Stomach smooth muscle (tissue), 2 donors: ENCODE results near the gene KDM3A.

ENCODE experiments used
- H3K27ac ChIP-seq: one replicate; pipeline ENCODE4 v1.7.0; 2013; ENCODE audit warnings: mild to moderate bottlenecking, low read length, inconsistent platforms
- H3K27me3 ChIP-seq, 2 donors: one replicate each; pipeline ENCODE4 v1.7.0; 2013; ENCODE audit warnings: low read length in 2 of 2; ENCODE audit not compliant: insufficient read depth in 2 of 2, control insufficient read depth in 1 of 2
- H3K36me3 ChIP-seq, 2 donors: one replicate each; pipeline ENCODE4 v1.7.0; 2013; ENCODE audit warnings: low read length in 2 of 2; ENCODE audit not compliant: control insufficient read depth in 2 of 2, insufficient read depth in 2 of 2
- H3K4me1 ChIP-seq: one replicate; pipeline ENCODE4 v1.7.0; 2013; ENCODE audit warnings: low read length; ENCODE audit not compliant: control insufficient read depth, insufficient read depth
- H3K4me3 ChIP-seq, 2 donors: one replicate each; pipeline ENCODE4 v1.7.0; 2013; ENCODE audit warnings: low read length in 2 of 2
- H3K9ac ChIP-seq, 2 donors: one replicate each; pipeline ENCODE4 v1.7.0; 2013; ENCODE audit warnings: low read length in 2 of 2, mild to moderate bottlenecking in 1 of 2
- H3K9me3 ChIP-seq, 2 donors: one replicate each; pipeline ENCODE4 v1.7.0; 2013; ENCODE audit warnings: low read length in 2 of 2; ENCODE audit not compliant: control insufficient read depth in 2 of 2
- donor health status: healthy.
- donor health status: Pancreatic carcinoma.

Gene KDM3A

DNA sequence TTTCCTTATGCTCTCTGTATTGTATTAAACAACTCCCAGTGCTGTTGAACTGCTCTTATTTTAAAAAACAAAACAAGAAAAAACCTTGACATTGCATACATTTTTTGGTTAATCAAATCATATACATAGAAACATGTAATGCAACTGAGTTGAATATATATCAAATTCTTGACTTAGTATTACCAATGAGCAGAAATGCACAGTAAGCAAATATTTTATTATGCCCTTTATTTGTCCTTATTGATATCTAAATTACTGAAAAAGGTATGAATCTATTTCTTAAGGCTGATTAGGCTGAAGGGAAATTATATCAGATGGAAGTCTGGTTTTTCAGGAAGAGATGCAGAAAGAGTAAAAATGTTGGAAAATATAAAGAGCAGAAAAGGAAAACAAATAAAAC, 6.9 kb upstream of the KDM3A start:
- Histone ChIP-seq H3K27me3 (no peaks in the 10 kb centered on the region), H3K9me3 (no peaks in the 10 kb centered on the region), H3K4me3 (no peak overlapping the region), H3K36me3 (no peaks in the 10 kb centered on the region), H3K27ac (no peak overlapping the region), H3K4me1 (no peaks in the 10 kb centered on the region), H3K9ac (no peak overlapping the region)

DNA sequence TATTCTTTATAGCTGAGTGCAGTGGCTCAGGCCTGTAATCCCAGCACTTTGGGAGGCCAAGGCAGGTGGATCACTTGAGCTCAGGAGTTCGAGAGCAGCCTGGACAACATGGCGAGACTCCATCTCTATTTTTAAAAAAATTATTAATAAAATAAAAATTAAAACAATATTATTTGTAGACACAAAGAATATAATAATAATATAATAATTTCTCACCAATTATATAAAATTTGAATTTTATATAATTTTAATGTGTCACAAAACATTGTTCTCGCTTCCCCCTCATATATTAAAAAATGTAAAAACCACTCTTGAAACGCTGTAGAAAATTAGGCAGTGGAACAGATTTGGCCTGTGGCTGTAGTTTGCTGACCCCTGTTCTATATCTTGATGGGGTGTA, 5.6 kb upstream of the KDM3A start:
- no peaks in the 10 kb centered on the region for H3K27me3 ChIP-seq
- no peak overlapping the region for H3K4me3 ChIP-seq
- no peaks in the 10 kb centered on the region for H3K4me1 ChIP-seq
- no peak overlapping the region for H3K9ac ChIP-seq
- peaks cover 0 to 4% of the 10 kb centered on the region in 2 donors for H3K9me3 ChIP-seq
- H3K36me3 ChIP-seq, result no peaks in the 10 kb centered on the region
- no peak overlapping the region for H3K27ac ChIP-seq

DNA sequence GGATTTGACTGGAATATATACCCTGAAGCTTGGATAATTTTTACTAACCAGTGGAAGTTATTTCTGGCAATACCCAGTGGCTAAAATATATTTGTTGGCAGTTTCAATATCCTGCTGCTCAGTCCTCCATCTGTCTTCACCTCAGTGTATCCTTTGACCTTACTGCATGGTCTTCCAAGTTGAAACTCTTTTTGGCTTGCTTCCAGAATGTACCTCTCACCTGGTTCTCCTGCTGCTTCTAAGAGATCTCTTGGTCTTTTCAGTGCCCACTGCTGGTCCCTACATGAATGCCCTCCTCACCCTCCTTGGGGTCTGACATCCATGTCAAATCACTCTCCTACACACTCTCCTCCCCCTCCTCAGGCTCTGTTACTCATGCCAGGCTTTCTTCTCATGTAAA, 4.8 kb upstream of the KDM3A start:
- no peak overlapping the region for H3K27ac ChIP-seq
- no peak overlapping the region for H3K4me3 ChIP-seq
- no peaks in the 10 kb centered on the region for H3K36me3 ChIP-seq
- H3K9me3 ChIP-seq, result peaks cover 0 to 4% of the 10 kb centered on the region in 2 donors
- H3K9ac ChIP-seq, result no peak overlapping the region
- H3K27me3 ChIP-seq, result no peaks in the 10 kb centered on the region
- no peaks in the 10 kb centered on the region for H3K4me1 ChIP-seq

DNA sequence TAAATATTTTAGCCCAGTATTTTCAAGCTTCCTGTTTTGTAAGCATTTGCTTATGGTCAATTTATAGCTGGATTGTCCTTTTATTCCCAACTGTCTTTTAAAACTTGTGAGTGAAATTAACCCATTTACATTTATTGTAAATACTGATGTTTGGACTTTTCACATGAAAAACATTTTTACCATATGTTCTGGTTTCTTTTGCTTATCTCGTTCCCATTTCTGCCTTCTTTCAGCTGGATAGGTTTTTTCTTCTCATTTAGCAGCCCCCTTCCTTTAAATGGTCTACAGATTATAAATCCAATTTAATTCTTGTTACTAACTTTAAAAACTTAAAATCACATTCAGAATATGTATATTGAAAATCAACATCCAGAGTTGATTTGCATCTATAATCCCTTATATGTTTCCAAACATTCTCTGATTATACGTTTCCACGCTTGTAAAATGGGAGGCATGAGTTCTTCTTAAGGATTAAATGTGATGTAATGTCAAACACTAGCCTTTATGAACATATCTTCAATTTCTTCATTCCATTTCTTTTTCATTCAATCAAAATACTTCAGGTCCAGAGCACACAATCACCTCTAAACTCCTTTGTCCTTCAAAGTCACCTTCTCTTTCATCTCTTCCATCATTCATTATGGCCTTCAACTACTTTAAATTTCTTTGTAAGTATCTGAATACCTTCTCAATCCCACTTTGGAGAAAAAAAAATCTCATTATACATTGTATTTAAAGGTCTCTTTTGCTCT, 1.1 kb upstream of the KDM3A start:
- H3K9ac ChIP-seq, result peak overlapping the region in 1 of 2 donors; percentile 62
- H3K9me3 ChIP-seq, result peaks cover 0 to 4% of the 10 kb centered on the region in 2 donors
- no peaks in the 10 kb centered on the region for H3K27me3 ChIP-seq
- H3K27ac ChIP-seq, result peak overlapping the region; percentile 96
- H3K4me1 ChIP-seq, result peaks cover 21% of the 10 kb centered on the region
- H3K36me3 ChIP-seq, result peaks cover 0 to 2% of the 10 kb centered on the region in 2 donors
- peak overlapping the region; percentile 42 to 90 for H3K4me3 ChIP-seq

DNA sequence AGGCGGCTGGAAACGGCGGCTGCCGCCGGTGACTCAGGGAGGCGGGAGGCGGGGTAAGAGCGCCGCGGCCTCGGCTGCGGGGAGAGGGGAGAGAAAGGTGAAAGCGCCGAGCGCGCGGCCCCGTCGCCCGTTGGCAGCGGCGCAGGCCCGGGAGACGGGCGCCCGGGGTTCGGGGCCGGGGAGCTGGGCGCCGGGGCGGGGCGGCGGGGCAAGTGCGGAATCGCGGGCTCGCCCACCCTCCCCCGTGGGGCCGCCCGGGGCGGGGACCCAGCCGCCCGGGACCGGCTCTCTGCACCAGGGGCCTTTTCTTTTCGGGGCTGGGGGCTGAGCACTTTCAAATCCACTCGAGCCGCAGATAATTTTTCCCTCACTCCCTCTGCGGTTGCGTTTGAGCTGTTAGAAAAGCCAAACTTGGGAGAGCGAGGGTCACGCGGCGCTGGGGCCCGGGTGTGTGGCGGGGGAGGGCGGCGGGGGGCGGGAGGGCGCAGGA, 266 bp downstream of the KDM3A start:
- H3K9ac ChIP-seq, result peak overlapping the region; percentile 43 to 58

DNA sequence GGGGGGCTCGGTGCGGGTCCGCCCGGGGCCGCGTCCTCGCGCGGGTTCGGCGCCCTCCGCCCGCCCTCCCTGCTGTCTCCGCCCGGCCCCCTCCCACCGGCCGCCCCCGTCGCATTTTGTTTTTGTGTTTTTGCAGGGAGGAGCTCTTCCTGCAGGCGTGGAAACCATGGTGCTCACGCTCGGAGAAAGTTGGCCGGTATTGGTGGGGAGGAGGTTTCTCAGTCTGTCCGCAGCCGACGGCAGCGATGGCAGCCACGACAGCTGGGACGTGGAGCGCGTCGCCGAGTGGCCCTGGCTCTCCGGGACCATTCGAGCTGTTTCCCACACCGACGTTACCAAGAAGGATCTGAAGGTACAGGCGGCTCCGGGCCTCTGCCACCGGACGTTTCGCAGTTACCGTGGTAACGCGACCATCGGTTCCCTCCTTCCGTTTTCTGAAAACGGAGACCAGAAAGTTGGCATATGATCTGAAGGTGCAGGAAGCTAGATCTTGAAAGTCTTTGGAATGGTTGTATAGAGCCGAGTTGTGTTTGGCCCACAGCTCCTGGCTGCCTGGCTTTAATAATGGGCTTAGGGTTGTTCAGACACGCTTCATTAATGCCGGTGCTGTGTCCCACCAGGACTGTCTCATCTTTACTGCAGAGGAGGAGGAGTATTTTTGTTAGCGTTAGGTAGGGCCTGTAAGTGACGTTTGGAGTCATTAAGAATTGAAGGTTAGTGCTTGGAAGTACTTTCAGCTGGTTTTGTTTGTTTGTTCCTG, 891 bp downstream of the KDM3A start:
- Histone ChIP-seq H3K4me1 (peaks cover 21% of the 10 kb centered on the region), H3K27me3 (no peaks in the 10 kb centered on the region), H3K9me3 (peaks cover 0 to 4% of the 10 kb centered on the region in 2 donors), H3K9ac (peak overlapping the region; percentile 92 to 94), H3K4me3 (peak overlapping the region; percentile 90 to 93), H3K36me3 (peaks cover 0 to 5% of the 10 kb centered on the region in 2 donors), H3K27ac (peak overlapping the region; percentile 96)

More for the DNA sequence above, 266 bp downstream of the KDM3A start:
- Histone ChIP-seq H3K36me3 (peaks cover 0 to 2% of the 10 kb centered on the region in 2 donors), H3K27ac (peak overlapping the region; percentile 96), H3K4me1 (peaks cover 21% of the 10 kb centered on the region), H3K9me3 (peaks cover 0 to 4% of the 10 kb centered on the region in 2 donors), H3K27me3 (no peaks in the 10 kb centered on the region), H3K4me3 (peak overlapping the region; percentile 40 to 90)

DNA sequence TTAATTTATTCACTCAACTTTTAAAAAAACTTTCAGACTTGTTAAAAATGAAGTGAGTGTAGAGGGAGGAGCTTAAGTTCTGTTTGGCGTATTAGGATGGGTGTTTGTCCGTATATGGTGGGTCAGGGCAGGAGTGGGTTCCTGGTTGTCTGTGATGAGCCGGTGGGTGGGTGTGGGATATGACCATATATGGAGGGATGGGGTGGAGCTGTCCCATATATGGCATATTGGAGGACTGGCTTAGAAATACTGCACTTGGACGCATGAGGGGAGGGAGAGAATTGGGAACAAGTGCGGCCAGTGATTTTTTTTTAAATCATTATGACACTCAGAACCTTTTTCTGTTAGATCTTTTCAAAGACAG, 1.5 kb downstream of the KDM3A start:
- H3K9me3 ChIP-seq, result peaks cover 0 to 4% of the 10 kb centered on the region in 2 donors
- peak overlapping the region; percentile 90 to 93 for H3K4me3 ChIP-seq
- peak overlapping the region; percentile 96 for H3K27ac ChIP-seq
- peaks cover 0 to 5% of the 10 kb centered on the region in 2 donors for H3K36me3 ChIP-seq
- no peaks in the 10 kb centered on the region for H3K27me3 ChIP-seq
- H3K9ac ChIP-seq, result peak overlapping the region; percentile 92 to 94
- peaks cover 21% of the 10 kb centered on the region for H3K4me1 ChIP-seq

DNA sequence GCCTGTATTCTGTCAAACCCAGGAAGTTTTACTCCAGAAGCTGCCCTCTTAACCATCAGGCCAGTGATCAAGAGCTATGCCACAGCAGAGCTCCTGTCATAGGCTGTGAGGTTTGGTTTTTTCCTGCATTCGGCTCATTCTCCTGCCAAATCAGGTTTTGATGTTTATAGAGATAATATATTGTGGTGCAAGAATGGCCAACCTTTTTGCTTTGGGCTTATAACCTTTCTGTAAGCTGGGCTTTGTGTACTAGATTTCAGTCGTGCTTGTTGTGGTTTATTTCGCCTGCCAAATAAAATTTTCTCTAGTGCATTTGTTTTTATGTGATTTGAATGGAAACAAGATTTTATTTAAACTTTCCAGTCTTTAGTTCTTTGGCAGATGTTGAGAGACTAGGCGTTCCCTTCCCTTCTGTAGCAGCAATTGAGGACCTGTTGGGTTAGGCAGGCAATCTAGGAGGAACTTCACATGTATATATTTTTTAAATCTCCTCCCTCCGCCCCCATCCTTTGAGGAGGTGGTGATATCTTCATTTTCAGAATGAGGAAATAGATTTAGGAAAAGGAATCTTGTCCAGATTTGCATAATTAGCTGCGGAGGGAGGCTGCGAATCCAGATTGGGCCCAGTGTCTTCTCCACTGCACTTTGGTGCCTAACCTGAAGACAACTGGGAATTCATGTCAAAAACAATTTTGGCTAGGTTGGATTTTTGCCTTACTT, 2.6 kb downstream of the KDM3A start:
- Histone ChIP-seq H3K27me3 (no peaks in the 10 kb centered on the region), H3K27ac (peak overlapping the region; percentile 96), H3K4me3 (peak overlapping the region; percentile 90 to 93), H3K36me3 (peaks cover 0 to 5% of the 10 kb centered on the region in 2 donors), H3K9ac (peak overlapping the region in 1 of 2 donors; percentile 0), H3K9me3 (peaks cover 0 to 4% of the 10 kb centered on the region in 2 donors), H3K4me1 (peaks cover 21% of the 10 kb centered on the region)

DNA sequence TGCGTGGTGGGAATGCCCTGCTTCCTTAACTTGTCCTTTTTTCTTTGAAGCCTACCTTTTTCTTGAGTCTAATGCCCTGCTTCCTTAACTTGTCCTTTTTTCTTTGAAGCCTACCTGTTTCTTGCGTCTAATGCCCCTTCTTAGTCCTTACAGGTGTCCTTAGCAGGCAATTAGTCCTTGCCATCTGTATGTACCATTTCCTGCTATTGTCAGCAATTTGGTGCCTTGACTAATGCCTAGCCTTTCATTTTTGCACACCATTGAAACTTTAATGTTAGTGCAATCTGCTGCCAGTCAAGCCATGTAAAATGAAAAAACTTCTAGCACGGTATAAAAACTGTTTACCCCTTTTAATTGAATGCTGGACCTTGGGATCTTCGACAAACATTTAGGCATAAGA, 4.3 kb downstream of the KDM3A start:
- no peak overlapping the region for H3K27ac ChIP-seq
- H3K9me3 ChIP-seq, result no peaks in the 10 kb centered on the region
- no peaks in the 10 kb centered on the region for H3K27me3 ChIP-seq
- no peak overlapping the region for H3K9ac ChIP-seq
- H3K36me3 ChIP-seq, result peaks cover 5 to 11% of the 10 kb centered on the region in 2 donors
- H3K4me3 ChIP-seq, result no peak overlapping the region
- peaks cover 24% of the 10 kb centered on the region for H3K4me1 ChIP-seq

DNA sequence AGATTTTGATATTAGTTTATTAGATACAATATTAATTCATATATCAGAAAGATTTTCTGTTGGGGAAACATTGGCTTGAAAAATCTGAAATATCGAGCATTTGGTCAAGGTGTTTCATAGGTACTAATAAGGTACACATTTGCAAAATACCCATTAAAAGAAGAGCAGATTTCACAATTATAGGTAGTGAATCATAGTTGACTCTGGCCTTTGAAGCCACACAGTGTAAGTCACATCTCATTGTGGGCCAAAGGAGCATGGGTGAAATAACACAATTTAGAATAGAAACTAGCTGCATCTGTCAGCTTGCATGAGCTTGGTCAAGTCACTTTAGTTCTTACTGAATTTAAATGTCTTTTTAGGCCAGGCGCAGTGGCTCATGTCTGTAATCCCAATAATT, 4.9 kb downstream of the KDM3A start:
- Histone ChIP-seq H3K36me3 (peaks cover 11% of the 10 kb centered on the region in 2 donors), H3K9me3 (no peaks in the 10 kb centered on the region), H3K27me3 (no peaks in the 10 kb centered on the region), H3K4me1 (peaks cover 24% of the 10 kb centered on the region), H3K4me3 (no peak overlapping the region), H3K9ac (no peak overlapping the region), H3K27ac (no peak overlapping the region)
